T-helper 2 cell (primary cell): Measurements from ENCODE around the gene ADSS1.
"Not testable (repeated sequence)": the region's sequence is repeated elsewhere in the genome, so short reads cannot be mapped to it uniquely, and the experiment has no call there.

ENCODE experiments used
- DNase-seq, 5 experiments: peaks; one replicate each; pipeline versions ENCODE4 v3.0.0 to v3.0.0-alpha.2; 2012 to 2022

Gene ADSS1

DNA sequence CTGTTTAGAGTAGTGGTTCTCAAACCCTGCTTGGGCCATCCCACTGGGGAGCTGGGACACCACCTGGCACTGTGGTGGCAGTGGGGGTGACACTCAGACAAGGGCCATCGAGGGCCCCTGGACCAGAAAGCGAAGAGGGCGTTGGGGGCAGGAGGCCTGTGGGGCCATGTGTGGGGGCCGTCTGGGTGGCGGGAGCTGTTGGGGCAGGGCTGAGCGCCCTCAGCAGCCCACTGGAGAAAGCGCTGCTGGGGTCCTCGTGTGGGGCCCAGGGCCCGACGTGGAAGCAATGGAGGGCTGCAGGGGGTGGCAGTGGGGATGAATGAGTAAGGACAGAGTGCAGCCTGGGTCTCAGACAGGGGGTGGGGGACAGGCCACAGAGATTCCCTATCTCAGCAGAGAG is 5.9 kb upstream of the ADSS1 start:
- DNase-seq, result no peak

DNA sequence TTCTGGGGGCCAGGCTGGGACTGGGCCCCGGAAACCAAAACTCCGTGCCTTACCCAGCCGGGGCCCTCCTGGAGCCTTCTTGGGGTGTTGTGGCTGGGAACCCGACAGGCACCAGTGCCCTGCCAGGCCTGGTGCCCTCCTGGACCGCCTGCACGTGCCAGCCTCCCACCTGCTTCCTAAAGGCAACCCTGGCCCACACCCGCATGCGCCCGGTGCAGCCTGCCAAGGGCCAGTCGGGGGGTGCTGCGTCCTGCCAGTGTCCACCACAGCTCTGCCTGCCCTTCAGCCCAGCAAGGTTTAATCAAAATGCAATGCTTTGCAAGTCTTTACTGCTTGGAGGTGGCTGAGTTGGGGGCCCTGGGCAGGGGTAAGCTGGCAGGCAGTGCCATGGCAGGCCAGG is 5.2 kb upstream of the ADSS1 start:
- DNase-seq, result no peak

DNA sequence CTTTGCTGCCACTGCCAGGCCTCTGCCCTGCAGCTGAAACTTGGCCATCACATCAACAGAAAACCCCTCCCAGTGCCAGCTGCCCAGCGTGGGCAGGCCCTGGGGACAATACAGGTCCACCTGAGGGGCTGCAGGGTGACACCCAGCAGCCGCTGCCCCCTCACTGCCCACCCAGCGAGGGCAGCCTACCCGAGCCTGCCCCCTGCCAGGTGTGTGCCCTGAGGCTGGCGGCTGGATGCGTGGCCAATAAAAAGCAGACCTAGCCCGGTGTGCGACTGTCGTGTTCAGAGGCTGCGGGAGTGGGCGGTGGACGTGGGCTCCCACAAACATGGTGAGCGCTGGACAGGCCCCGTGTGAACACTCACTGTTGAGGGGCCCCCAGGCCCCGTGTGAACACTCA is 4.7 kb upstream of the ADSS1 start:
- no peak for DNase-seq

DNA sequence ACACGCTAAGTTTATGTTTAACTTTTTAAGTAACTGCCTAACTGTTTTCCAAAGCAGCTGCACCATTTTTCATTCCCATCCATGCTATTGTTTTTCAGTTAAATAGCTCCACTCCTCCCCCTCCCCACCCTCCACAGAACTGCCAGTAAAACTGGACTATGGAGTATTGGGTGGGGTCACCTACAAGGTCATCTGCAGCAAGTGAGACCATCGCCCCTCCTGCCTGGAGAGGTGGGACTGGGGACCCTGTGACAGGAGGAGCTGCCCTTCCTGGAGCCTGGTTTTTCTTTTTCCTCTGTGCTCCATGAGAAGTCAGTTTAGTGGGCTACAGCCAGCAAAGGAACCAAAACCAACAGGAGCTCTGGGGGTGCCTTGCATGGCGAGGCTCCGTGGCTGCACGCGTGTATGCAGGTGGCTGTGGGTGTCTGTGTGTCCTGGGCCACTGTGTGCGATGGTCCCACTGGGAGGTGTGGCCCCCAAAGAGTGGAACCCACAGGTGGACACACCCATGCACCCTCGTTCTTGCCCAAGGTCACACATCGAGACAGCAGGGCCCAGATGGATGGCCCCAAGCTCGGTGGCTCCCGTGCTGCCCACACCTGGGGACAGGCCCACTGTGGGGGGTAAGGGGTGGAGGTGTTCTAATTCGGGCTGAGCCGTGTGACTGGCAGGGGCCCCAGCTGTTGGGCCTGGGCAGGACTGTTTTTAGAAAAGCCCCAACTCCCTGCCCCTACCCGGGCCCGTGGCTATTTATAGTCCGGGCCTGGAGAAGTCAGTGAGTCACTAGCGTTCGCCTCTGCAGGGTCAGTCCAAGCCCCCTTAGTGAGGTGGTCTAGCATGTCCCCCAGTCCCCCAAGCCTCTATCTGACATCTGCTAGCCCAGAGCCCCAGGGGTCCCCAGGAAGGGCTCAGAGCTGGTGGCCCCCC is 2.3 kb upstream of the ADSS1 start:
- no peak for DNase-seq

DNA sequence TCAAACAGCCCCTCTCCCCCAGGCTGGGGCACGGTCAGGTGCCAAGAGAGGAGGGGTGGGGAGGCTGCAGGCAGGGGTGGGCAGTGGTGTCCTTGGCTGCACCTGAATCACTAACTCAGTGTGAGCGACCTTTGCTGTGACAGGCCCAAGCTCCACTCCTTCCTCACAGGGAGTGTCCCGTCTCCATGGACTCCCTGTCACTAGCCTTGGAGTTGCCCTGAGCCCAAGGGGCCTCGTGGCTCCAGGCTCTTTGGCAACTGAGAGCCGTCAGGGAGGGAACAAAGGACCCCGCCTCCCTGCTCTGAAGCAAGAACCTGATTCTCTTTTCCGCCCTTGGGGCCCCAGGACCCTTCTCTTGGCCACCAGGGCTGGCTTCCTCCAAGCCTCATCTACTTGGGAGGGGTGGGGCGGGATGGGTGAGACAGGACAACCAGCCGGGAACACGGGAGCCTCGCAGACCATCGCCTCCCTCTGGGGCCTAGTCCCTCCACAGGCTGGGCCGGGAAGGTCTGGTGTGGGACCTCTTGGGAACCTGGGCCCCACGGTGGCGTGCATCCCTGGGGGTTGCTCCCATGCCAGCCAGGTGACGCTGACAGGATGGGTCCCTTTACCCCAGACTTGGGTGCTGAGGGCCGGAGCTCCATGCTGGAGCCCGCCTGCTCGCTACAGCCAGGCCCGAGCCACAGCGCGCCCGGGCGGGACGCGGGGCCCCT is 935 bp upstream of the ADSS1 start:
- DNase-seq, result no peak

DNA sequence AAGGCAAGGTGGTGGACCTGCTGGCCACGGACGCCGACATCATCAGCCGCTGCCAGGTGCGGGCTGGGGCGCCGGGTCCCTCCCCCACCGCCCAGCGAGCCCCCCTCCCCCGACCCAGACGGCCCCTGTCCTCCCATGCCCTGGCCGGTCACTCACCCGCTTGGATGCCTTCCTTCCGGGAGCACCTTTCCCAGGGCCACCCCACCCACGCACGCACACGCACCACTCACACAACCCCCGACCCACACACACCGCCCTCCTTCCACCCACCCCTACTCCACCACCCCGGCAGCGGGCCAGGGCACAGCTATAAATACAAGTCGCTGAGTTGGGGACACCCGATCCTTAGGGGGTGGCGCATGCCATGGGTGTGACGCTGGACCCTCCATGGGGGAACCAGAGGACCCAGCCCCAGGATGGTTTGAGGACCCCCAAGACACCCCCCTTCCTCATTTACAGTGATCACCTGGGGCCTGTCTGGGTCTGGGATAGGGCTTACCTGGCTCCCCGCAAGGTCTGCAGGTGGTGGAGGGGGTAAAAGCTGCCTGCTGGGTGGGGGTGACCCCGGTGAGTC is 465 bp downstream of the ADSS1 start:
- no peak for DNase-seq

DNA sequence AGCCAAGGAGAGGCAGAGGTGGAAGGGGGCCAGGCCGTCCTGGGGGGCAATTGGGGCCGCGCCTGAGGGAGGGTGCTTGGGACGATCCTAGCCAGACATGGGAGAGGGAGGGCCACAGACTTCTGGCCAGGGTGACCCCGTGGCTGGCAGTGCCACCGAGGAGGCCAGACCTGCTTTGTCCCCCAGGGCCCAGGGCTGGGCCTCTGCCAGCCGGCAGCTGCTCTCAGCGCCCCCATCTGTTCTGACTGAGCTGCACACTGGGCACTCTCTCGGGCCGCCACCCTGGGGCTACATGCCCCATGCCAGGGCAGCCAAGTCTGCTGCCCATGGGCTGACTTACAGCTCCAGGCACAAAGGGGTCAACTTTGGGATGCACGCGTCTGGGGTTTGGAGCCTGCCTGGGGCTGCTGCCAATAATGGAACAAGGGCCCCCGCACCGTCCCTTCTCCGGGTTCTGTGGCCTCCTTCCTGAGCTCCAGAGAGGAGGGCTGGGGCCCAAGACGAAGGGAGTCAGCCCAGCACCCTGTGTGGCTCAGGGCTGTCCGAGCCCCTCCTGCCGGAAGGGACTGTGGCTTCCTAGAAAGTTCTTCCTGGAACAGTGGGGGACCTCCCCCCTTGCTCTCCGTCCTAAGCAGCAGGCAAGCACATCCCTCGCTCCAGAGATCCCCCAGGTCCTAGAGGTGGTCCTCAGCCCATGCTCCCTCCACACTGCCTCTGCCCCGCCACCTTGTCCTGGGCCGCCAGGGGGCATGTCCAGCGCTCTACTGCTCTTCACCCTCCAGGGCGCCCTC is 1.1 kb downstream of the ADSS1 start:
- no peak for DNase-seq

DNA sequence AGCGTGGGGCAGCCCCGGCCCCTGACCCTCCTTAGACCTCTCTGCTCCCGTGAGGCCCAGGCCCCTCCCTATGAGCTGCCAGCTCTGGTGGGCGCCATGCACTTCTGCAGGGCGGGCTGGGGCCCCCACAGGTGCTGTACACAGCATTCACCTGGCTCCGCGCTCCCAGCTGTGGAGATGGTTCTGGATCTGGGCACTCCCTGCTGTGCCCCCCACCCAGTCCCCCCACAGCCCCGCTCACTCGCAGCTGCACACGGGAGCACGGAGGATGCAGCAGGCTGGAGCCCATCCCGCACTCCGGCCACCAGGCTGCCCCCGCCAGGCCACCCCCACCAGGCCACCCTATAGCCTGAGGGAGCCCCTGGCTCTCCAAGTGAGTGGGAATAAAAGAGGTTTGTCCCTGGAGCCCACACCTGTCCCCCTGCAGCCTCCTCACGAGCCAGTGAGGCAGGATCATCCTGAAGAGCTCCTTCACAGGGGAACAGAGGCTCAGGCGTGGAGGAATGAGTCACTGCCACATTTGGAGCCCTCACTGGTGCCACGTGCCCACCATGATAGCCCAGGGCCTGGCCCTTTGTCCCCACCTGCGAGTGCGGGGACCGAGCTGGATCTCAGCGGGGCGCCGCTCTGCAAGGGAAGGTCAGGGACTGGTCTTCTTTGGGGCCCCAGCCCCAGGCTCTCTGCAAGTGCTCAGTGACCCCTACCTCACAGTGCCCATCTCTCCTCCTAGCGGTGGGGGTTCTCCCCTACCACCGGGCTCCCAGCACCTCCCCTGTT is 1.9 kb downstream of the ADSS1 start:
- DNase-seq, result no peak

DNA sequence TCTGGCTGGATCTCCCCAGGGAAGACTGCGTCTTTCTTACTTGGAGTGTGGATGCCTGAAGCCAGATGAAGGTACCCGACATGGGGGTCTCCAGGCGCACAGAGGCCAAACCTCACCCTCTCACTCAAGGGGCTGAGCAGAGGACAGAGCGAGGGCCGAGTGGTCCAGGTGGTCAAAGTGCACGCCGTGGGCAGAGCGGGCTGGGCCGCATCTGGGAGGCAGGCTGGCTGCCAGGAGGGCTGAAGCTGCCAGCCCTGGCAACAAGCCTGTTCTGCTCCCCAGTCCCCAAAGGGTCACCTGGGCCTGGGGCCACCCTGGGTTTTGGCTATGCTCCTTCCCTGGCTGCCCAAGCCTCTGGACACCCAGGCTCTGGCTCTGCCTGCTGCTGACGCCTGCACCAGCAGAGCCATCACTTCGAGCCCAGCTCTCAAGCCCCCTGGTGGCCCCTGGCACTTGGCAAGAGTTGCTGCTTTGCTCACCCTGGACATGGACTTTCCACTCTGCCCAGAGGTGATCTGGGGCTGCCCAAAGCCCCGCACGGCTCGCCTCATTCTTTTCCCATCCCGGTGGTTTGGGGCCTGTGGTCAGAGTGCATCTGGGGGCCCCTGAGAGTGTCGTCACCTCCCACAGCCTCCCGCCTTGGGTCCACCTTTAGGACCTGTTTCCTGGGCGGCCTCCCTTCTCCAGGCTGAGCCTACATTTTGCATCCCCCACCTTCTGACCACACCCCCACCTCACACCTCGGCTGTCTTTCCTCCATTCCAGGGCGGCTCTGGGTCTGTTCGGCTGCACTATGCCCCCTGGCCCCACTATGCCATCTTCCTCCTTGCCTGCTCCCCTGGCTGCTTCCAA is 2.8 kb downstream of the ADSS1 start:
- no peak for DNase-seq

DNA sequence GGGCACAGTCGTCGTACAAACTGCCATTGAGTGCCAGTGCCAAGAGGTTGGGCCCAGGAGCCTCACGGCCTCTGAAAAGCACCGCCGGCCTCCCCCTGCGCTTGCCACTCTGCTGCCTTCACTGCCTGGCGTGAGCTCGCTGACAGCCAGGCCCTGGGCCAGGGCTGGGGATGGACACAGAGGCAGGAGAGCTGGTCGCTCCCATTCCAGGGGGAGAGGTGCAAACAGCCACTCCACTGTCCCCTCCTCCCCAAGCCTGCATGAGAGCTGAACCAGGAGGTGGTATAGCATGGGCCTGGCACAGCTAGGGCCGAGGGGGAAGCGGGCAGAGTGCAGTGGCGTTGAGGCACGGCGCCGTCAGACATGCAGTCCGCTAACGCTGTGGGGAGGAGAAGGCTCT is 4.6 kb downstream of the ADSS1 start:
- no peak for DNase-seq

DNA sequence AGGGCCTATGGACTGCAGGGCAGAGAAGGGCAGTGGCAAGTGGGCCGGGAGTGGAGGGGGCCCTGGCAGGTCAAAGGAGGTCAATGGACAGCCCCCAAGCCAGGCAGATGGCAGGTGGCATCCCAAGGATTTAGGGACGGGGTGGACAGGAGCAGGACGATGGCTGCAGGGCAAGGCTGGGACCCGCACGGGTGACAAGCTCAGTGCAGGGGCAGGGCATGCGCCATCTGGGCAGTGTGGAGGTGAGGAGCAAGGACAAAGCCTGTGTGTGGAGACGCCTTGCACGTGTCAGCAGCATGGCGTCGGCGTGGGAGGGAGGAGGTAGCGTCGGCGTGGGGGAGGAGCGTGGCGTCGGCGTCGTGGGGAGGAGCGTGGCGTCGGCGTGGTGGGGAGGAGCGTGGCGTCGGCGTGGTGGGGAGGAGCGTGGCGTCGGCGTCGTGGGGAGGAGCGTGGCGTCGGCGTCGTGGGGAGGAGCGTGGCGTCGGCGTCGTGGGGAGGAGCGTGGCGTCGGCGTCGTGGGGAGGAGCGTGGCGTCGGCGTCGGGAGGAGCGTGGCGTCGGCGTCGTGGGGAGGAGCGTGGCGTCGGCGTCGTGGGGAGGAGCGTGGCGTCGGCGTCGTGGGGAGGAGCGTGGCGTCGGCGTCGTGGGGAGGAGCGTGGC is 5.3 kb downstream of the ADSS1 start:
- not testable (repeated sequence) for DNase-seq

DNA sequence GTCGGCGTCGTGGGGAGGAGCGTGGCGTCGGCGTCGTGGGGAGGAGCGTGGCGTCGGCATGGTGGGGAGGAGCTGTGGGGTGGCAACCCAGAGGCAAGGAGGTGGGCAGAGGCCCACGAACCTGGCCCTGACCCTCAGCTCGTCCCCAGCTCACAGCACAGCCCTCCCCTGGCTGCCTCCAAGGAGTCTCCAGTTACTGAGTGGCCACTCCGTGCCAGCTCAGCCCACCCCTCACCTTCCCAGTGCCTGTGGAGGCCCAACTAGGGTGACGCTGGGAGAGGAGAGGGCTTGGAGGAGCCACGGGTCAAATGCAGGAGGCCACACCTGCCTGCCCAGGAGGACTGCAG is 5.8 kb downstream of the ADSS1 start:
- no peak for DNase-seq

DNA sequence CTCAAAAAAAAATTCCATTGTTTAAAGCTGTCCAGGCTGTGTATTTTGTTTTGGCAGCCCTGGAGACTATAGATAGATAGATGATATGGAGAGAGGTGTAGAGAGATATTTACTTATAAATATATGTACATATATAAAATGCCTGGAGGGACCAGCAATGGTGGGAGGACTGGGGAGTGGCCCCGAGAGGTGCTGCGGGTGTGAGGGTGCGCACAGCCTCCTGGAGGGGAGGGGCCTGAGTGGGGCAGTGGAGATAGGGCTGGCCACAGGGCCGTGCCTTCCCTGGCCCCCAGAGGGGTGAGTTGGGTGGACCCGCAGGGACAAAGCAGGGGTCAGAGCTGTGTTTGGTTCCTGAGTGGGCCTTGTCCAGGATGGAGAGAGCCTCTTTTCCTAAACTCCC is 6.5 kb downstream of the ADSS1 start:
- DNase-seq, result no peak

DNA sequence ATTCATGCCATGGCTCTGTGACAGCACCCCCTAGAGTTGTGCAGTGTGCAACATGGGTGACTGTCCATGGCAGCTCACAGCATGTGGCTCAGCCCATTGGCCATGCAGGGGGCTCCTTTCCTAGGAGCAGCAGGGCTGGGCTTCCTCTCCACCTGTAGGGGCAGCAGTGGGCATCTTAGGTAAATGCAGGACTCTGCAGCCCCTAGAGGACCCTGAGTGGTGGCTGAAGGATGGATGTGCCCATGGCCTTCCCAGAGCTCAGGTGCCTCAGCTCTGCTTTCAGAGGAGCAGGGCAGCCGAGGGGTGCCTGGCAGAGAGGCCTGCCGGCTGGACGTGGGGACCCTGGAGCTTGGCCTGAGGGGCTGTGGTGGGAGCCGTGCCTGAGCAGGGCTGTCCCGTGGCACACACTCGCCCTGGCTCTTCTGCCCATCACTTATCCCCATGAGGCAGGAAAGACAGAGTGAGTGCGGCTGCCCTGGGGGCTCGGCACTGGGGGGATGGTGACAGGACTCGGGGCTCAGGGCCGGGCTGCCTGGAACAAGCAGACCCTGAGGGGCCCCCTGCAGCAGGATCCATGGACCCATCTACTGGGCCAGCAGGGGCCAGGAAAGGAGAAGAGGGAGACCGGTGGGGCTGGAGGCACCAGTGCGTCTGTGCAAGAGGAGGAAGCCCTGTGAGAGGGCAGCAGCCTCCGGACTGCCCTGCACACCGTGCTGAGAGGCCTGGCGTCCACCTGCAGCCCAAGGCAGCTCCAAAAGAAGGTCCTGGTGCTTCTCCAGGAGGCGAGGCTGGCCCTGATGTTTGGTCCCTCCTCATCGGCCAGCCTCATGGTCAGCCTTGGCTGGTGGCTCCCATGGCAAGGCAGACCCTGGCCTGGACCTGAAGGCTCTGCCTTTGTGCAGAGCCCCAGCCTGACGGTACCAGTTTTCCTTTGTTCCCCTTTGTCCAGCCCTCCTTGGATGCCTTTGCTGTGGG is 7.6 kb downstream of the ADSS1 start:
- DNase-seq, result no peak

DNA sequence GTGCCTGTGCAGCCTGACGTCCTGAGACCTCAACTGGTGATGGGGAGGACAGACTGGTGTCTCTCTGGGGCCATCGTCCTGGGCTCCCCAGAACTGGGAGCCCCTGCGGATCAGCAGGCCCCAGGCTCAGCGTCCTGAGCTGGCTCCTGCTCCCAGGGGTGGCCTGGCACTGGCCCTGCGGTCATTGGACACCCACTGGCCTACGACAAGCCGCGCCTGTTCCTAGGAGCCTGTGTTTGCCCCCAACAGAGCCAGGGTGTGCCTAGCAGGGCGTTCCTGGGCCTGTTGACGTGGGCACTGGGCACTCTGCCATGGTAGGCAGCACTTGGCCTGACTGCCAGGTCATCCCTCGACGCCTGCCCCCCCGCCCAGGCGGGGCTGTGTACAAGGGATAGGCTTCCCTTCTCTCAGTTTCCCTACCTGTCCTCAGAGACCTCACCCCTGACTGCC is 8.4 kb downstream of the ADSS1 start:
- no peak for DNase-seq

DNA sequence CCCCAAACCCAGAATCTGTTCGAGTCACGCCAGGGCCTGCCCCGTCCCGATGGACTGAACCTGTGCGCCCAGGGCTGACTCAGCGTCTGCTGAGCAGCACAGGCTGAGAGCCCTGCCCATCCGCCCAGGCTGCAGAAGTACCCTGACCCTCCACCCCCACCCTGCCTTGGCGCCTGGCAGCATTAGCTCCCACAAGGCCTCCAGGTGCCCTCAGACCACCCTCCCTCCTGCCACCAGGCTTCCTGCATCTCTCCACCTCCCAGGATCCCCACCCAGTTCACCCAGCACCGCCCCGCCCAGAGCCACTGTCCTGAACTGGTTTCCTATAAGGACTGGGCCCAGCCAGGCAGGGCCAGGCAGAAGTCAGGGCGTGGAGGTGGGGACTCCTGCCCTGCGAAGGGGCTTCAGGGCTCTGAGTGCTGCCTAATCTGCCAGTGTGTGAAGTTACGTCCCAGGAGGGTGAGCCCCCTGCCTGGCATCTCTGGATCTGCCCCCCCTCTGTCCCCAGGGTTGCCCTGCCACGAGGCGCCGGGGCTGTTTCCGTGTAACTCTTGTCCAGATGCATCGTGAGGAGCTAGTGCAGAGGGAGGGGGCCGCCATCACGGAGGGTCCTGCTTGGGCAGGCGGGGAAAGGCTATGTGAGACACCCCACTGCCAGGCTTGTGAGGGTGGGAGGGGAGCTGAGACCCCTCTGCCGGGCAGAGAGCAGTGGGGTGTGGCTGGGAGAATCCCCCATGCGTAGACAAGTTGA is 9.1 kb downstream of the ADSS1 start:
- no peak for DNase-seq

DNA sequence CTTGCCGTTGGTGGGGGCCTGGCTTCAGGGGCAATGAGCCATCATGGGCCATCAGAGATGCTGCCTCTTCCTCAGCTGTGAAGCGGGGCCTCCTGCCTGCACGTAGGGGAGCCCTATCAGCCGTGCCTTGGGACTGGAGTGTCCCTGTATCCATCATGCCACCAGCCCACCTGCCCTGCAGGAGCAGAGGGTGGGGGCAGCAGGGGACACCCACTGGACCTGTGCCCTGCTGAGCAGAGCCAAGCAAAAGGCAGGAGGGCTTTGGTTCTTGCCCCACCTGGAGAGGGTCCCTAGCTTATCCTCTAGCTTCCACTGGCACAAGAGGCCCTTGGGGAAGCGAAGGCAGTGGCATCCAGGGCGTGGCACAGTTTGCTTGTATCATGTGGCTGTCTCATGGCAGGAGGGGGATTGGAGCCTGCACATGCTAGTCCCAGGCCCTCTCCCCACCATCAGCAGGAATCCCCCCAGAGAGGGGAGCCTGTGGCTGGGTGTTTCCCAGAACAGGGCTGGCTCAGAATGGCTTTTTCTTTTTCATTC is 10.1 kb downstream of the ADSS1 start:
- no peak for DNase-seq

DNA sequence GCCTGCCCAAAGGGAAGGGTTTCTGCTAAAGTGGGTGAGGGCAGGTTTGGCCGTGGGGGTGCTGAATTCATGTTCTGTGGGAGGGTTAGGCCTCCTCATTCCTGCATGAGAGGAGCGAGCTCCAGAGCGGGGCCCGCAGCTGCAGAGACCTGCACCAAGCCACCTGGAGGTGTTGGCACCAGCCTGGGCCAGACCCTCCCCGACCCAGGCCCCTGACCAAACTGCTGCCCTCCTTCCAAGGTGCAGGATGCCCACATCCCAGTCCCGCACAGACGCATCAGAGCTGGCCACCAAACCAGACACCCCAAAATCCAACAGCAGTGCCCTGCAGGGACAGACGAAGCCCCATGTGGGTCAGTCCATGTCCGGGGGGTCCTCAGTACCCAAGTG is 10.6 kb downstream of the ADSS1 start:
- no peak for DNase-seq
